Measurements from ENCODE around the gene HP1BP3. TPM values are rescaled to one million over a fixed set of nuclear protein-coding genes. Genes with fewer than 3 reads are reported as not detected.

HP1BP3 gene
- total RNA-seq, 4 donors from 2014 or later, result 222 to 491 (median 311) TPM

- Histone ChIP-seq H3K27me3 (peaks cover 0 to 26% of the 10 kb centered on the region in 2 donors), H3K4me3 (no peak overlapping the region), H3K27ac (no peak overlapping the region), H3K9me3 (no peaks in the 10 kb centered on the region), H3K4me1 (no peaks in the 10 kb centered on the region), H3K36me3 (no peaks in the 10 kb centered on the region)
- DNase-seq (ENCODE audit: low spot score in 2 of 2), result peak in 1 of 2 donors; percentile 8
- WGBS, 2 donors, result 77 to 83% methylated on average over 29 of the region's 29 CpGs
- TF ChIP-seq, protein P1, sequence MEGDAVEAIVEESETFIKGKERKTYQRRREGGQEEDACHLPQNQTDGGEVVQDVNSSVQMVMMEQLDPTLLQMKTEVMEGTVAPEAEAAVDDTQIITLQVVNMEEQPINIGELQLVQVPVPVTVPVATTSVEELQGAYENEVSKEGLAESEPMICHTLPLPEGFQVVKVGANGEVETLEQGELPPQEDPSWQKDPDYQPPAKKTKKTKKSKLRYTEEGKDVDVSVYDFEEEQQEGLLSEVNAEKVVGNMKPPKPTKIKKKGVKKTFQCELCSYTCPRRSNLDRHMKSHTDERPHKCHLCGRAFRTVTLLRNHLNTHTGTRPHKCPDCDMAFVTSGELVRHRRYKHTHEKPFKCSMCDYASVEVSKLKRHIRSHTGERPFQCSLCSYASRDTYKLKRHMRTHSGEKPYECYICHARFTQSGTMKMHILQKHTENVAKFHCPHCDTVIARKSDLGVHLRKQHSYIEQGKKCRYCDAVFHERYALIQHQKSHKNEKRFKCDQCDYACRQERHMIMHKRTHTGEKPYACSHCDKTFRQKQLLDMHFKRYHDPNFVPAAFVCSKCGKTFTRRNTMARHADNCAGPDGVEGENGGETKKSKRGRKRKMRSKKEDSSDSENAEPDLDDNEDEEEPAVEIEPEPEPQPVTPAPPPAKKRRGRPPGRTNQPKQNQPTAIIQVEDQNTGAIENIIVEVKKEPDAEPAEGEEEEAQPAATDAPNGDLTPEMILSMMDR (IDR thresholded peaks at IDR 0.05), result no peak
- TF ChIP-seq EP300 (IDR thresholded peaks at IDR 0.05), result no peak
- no peak for TF ChIP-seq POLR2A (IDR thresholded peaks at IDR 0.05)
These were observed 61.7 kb downstream of the HP1BP3 start for GRCh38 chr1:20725189-20726117.

GRCh38 chr1:20724364-20725188 is 62.5 kb downstream of the HP1BP3 start:
- peak in 1 of 2 donors; percentile 7 for DNase-seq (ENCODE audit: low spot score in 2 of 2)
- Histone ChIP-seq H3K4me1 (no peaks in the 10 kb centered on the region), H3K9me3 (no peaks in the 10 kb centered on the region), H3K27me3 (peaks cover 0 to 17% of the 10 kb centered on the region in 2 donors), H3K4me3 (no peak overlapping the region), H3K27ac (no peak overlapping the region), H3K36me3 (no peaks in the 10 kb centered on the region)
- WGBS, 2 donors, result 90 to 95% methylated on average over 9 to 13 of the region's 17 CpGs
- TF ChIP-seq POLR2A (IDR thresholded peaks at IDR 0.05) (no peak), EP300 (IDR thresholded peaks at IDR 0.05) (no peak)
- TF ChIP-seq, protein P1 (IDR thresholded peaks at IDR 0.05), result no peak

- Histone ChIP-seq H3K4me3 (no peak overlapping the region), H3K9me3 (no peaks in the 10 kb centered on the region), H3K27me3 (peaks cover 0 to 9% of the 10 kb centered on the region in 2 donors), H3K4me1 (no peaks in the 10 kb centered on the region), H3K27ac (no peak overlapping the region), H3K36me3 (no peaks in the 10 kb centered on the region)
- TF ChIP-seq EP300 (IDR thresholded peaks at IDR 0.05), result no peak
- TF ChIP-seq POLR2A (IDR thresholded peaks at IDR 0.05), result no peak
- TF ChIP-seq, protein P1 (IDR thresholded peaks at IDR 0.05), result no peak
- WGBS, 2 donors, result 92 to 93% methylated on average over 21 to 33 of the region's 35 CpGs
- peak in 1 of 2 donors; percentile 7 for DNase-seq (ENCODE audit: low spot score in 2 of 2)
These were observed 63.4 kb downstream of the HP1BP3 start for GRCh38 chr1:20723537-20724363.

DNA sequence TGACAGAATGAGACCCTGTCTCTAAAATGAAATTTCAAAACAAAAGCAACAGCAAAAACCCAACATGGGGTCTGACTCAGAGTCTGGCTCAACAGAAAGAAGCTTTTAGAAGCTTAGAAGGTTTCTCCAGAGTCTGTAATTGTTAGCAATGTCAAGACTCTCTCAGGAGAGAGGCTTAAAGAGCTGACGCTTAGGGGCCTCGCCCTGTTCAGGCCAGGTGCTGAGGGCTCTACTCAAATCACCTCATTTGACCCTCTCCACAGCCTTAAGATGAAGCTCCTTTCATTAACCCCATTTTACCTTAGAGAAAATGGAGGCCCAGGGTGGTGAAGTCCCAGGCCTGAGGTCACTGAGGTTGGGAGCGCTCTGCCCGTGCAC is 64.0 kb downstream of the HP1BP3 start:
- peaks cover 0 to 3% of the 10 kb centered on the region in 2 donors for H3K27me3 ChIP-seq
- H3K9me3 ChIP-seq, result no peaks in the 10 kb centered on the region
- no peaks in the 10 kb centered on the region for H3K36me3 ChIP-seq
- DNase-seq (ENCODE audit: low spot score in 2 of 2), result no peak
- peaks cover 0 to 2% (median 0%) of the 10 kb centered on the region in 4 donors for H3K4me1 ChIP-seq
- 70 to 79% methylated on average over 4 of the region's 4 CpGs for WGBS, 2 donors
- no peak overlapping the region for H3K4me3 ChIP-seq
- TF ChIP-seq POLR2A (IDR thresholded peaks at IDR 0.05) (no peak), EP300 (IDR thresholded peaks at IDR 0.05) (no peak)
- TF ChIP-seq, protein P1 (IDR thresholded peaks at IDR 0.05), result no peak
- H3K27ac ChIP-seq, result no peak overlapping the region
